ENCODE results near the gene ZSWIM1.

- TF ChIP-seq, protein P1, sequence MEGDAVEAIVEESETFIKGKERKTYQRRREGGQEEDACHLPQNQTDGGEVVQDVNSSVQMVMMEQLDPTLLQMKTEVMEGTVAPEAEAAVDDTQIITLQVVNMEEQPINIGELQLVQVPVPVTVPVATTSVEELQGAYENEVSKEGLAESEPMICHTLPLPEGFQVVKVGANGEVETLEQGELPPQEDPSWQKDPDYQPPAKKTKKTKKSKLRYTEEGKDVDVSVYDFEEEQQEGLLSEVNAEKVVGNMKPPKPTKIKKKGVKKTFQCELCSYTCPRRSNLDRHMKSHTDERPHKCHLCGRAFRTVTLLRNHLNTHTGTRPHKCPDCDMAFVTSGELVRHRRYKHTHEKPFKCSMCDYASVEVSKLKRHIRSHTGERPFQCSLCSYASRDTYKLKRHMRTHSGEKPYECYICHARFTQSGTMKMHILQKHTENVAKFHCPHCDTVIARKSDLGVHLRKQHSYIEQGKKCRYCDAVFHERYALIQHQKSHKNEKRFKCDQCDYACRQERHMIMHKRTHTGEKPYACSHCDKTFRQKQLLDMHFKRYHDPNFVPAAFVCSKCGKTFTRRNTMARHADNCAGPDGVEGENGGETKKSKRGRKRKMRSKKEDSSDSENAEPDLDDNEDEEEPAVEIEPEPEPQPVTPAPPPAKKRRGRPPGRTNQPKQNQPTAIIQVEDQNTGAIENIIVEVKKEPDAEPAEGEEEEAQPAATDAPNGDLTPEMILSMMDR (conservative IDR thresholded peaks at IDR 0.05; ENCODE audit: low read depth, low read length): no peak
- TF ChIP-seq EZH2 (IDR thresholded peaks at IDR 0.05; ENCODE audit: borderline replicate concordance, low read depth, low read length, poor library complexity, severe bottlenecking): no peak
Observed at GRCh38 chr20:45863543-45864470, 17.2 kb upstream of the ZSWIM1 start.

Measured in A673 (cell line).